Activated B cell treated with CpG ODN at 0.5 μM for 24 hours (primary cell): ENCODE results near the gene PITPNM1. TPM values are rescaled to one million over a fixed set of nuclear protein-coding genes. Genes with fewer than 3 reads are reported as not detected.

Experiments used
- ATAC-seq: fragments of 200-7000 bp; cut with Tn5 transposase; one replicate; pipeline ENCODE4 v1.10.0; 2021; ENCODE audit warnings: low read depth, mild to moderate bottlenecking, moderate library complexity
- CTCF ChIA-PET: fragments of 350-600 bp; sonication (Branson Sonifier 250); formaldehyde crosslinking; loops from one replicate; lab custom pipeline; 2021; ENCODE audit warnings: antibody characterized with exemption; lab: Charles Lee
- POLR2A ChIA-PET: fragments of 350-600 bp; sonication (Branson Sonifier 250); formaldehyde crosslinking; loops from one replicate; lab custom pipeline; 2021; ENCODE audit warnings: antibody characterized with exemption; lab: Charles Lee
- DNase-seq: peaks from one replicate; pipeline ENCODE4 v3.0.0; 2022
- H3K27ac Mint-ChIP-seq: one replicate; pipeline ENCODE4 v1.8.0; 2020; ENCODE audit warnings: mixed read lengths
- H3K27me3 Mint-ChIP-seq: one replicate; pipeline ENCODE4 v1.8.0; 2021; ENCODE audit warnings: mixed read lengths
- H3K36me3 Mint-ChIP-seq: one replicate; pipeline ENCODE4 v1.8.0; 2021; ENCODE audit warnings: low read depth, mixed read lengths
- H3K4me1 Mint-ChIP-seq: one replicate; pipeline ENCODE4 v1.8.0; 2021; ENCODE audit warnings: mixed read lengths
- H3K4me3 Mint-ChIP-seq: one replicate; pipeline ENCODE4 v1.8.0; 2020; ENCODE audit warnings: mild to moderate bottlenecking, mixed read lengths
- H3K9me3 Mint-ChIP-seq: one replicate; pipeline ENCODE4 v1.8.0; 2020; ENCODE audit warnings: mixed read lengths
- intact Hi-C: fragments of 100-400 bp; cut with micrococcal nuclease; formaldehyde crosslinking; loops from one replicate; pipeline ENCODE4 v1.15.1; 2024
- total RNA-seq: library from RNA; stranded (reverse); gene quantifications from 2 replicates; pipeline ENCODE4 v1.2.3, GENCODE V29; 2022
- TF ChIP-seq, protein P1 (sequence below): fragments of 200-600 bp; IDR thresholded peaks from one replicate; pipeline ENCODE4 v1.8.0; 2022; ENCODE audit warnings: antibody characterized with exemption, mild to moderate bottlenecking

PITPNM1 gene
- total RNA-seq, 1 donor from 2014 or later: 111 TPM

DNA sequence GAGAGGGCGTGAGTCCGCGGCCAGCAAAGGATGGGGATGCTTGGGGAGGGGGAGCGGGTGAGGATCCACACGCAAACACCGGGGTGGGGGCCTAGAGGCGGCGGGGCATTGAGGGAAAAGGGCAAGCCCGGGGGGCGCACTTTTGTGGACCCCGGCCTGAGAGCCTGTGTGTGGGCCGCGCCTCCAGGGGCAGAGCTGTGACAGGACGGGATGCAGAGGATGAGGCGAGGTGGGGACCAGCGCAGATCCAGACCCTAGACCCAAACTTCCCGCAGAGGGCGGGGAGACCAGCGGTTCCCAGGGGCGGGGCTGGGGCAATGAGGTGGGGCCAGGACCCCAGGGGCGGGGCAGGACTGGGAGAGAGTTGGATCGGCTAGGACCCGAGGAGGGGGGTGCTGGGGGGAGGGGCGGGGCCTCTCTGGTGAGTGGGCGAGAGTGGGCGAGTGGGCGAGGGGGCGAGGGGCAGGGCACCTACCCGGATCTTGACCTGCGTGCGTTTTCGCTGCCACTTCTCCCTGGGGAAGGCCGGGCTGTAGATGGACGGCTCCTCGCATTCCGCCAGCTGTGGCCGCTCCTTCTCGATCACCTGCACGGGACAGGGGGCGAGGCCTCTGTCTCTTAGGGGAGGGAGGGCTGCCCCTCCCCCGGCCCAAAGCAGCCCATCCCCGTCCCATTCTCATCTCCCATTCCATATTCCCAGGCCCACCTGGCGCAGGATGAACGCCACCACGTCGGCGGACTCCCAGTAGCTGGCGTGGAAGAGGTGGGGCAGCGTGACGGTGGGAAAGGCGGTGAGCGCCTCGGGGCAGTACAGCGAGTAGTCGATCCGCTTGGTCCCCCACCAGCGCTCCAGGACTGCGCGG, 10.6 kb downstream of the PITPNM1 start:
- TF ChIP-seq, protein P1, sequence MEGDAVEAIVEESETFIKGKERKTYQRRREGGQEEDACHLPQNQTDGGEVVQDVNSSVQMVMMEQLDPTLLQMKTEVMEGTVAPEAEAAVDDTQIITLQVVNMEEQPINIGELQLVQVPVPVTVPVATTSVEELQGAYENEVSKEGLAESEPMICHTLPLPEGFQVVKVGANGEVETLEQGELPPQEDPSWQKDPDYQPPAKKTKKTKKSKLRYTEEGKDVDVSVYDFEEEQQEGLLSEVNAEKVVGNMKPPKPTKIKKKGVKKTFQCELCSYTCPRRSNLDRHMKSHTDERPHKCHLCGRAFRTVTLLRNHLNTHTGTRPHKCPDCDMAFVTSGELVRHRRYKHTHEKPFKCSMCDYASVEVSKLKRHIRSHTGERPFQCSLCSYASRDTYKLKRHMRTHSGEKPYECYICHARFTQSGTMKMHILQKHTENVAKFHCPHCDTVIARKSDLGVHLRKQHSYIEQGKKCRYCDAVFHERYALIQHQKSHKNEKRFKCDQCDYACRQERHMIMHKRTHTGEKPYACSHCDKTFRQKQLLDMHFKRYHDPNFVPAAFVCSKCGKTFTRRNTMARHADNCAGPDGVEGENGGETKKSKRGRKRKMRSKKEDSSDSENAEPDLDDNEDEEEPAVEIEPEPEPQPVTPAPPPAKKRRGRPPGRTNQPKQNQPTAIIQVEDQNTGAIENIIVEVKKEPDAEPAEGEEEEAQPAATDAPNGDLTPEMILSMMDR: no peak
- Mint-ChIP-seq H3K4me3 (no peak overlapping the region), H3K4me1 (no peaks in the 10 kb centered on the region), H3K27ac (no peak overlapping the region), H3K9me3 (no peaks in the 10 kb centered on the region), H3K27me3 (no peaks in the 10 kb centered on the region), H3K36me3 (peaks cover 80% of the 10 kb centered on the region)
- DNase-seq (no peak), ATAC-seq (no peak)
- intact Hi-C loops: no loop called here
- POLR2A ChIA-PET: interaction anchor here (0.6 to 1.5 kb wide), 2 partner anchors 12 to 51 kb away, joined by 5 to 9 read pairs; partner anchors contain the start of gene AIP
- CTCF ChIA-PET: no interaction called here

DNA sequence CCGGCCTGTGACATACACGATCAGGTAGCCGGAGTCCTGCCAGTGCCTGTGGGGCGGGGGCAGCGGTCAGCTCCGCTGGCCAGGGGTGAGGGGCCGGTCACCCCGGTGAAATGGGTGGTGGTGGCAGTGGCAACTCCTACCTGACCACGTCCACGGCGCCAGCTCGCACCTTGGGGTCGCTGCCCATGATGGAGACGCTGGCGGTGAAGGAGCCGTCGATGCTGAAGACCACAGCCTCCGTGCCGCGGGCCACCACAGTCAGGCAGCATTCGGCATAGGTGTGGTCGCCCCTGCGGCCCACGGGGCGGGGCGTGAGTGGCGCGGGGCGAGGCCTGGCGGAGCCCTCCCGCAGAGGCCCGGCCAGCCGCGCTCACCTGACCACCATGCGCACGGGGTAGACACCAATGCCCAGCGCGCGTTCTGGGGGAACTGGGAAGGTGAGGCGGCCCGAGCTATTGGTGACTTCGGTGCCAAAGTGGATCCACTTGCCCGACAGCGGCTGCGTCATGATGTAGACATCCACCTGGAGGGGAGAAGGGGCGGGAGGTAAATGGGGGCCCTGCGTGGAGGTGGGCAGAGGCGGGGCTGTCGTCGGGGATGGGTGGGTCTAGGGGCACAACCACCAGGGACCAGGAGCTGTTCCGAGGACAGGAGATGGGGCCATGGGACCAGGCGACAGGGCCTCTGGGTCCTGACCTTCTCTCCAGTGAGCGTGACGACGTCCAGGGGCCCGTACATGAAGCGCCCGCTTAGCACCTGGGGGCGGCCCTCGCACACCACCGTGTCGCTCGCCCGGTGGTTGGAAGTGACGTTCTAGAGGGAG, 11.4 kb downstream of the PITPNM1 start:
- H3K36me3 Mint-ChIP-seq: peaks cover 82% of the 10 kb centered on the region

GRCh38 chr11:67492801-67493547, 12.2 kb downstream of the PITPNM1 start:
- no peak overlapping the region for H3K4me3 Mint-ChIP-seq
- no peaks in the 10 kb centered on the region for H3K27me3 Mint-ChIP-seq
- TF ChIP-seq, protein P1: no peak
- peaks cover 4% of the 10 kb centered on the region for H3K4me1 Mint-ChIP-seq
- H3K36me3 Mint-ChIP-seq: peaks cover 82% of the 10 kb centered on the region
- H3K9me3 Mint-ChIP-seq: no peaks in the 10 kb centered on the region
- CTCF ChIA-PET: no interaction called here
- peak; percentile 36 for ATAC-seq
- intact Hi-C loops: no loop called here
- POLR2A ChIA-PET: interaction anchor here (0.6 to 1.8 kb wide), 6 partner anchors 12 to 130 kb away, joined by 3 to 8 read pairs (median 3); partner anchors contain the start of gene PITPNM1
- H3K27ac Mint-ChIP-seq: no peak overlapping the region
- DNase-seq: no peak

More for the DNA sequence above, 11.4 kb downstream of the PITPNM1 start:
- Mint-ChIP-seq H3K4me1 (no peaks in the 10 kb centered on the region), H3K27me3 (no peaks in the 10 kb centered on the region), H3K27ac (no peak overlapping the region), H3K4me3 (no peak overlapping the region), H3K9me3 (no peaks in the 10 kb centered on the region)
- DNase-seq (no peak), ATAC-seq (no peak)
- TF ChIP-seq, protein P1: no peak
- intact Hi-C loops: no loop called here
- ChIA-PET CTCF (no interaction called here), POLR2A (interaction anchor here (0.6 to 1.5 kb wide), 5 partner anchors 11 to 131 kb away, joined by 3 to 9 read pairs (median 5); partner anchors contain the start of gene AIP)

DNA sequence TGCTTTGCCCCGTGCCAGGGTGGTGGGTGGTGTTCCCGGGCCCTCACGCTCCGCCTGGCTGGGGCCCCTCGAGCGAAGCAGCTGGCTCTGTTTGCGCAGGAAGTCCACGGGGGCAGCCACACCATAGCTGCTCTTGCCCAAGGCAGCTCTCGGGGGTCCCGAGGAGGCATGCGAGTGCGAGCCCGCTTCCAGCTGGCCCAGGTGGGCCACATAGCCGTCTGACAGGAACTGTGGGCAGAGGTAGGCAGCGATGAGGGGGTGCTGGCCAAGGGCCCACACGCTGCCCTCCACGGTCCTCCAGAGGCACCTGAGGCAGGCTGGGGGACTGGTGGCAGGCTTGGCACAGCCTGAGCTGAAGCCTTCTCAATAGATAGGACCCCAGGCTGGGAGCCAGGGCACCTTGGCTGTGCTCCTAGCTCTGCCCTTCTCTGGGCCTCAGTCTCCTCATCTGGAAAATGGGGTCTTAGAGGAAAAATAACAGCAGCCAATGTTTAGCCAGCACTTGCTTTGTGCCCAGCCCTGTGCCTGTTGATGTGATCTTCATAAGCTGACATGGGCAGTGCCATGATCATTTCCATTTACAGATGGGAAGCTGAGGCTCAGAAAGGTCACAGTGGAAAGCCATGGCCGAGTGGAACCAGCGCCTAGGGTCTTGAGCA, 13.0 kb downstream of the PITPNM1 start:
- TF ChIP-seq, protein P1: no peak
- intact Hi-C loops: no loop called here
- Mint-ChIP-seq H3K27ac (no peak overlapping the region), H3K9me3 (no peaks in the 10 kb centered on the region), H3K4me3 (no peak overlapping the region), H3K36me3 (peaks cover 82% of the 10 kb centered on the region), H3K27me3 (no peaks in the 10 kb centered on the region), H3K4me1 (peaks cover 11% of the 10 kb centered on the region)
- ChIA-PET CTCF (no interaction called here), POLR2A (interaction anchor here (0.6 to 1.8 kb wide), 5 partner anchors 13 to 80 kb away, joined by 3 read pairs; partner anchors contain the start of gene PITPNM1)
- ATAC-seq (no peak), DNase-seq (no peak)
